ENCODE data around the gene NEU1. TPM values are rescaled to one million over a fixed set of nuclear protein-coding genes. Genes with fewer than 3 reads are reported as not detected.
"Not testable (repeated sequence)": the region's sequence is repeated elsewhere in the genome, so short reads cannot be mapped to it uniquely, and the experiment has no call there.

Gene NEU1
- total RNA-seq, 1 experiment from 2014 or later = 15.1 TPM

- H3K4me2 ChIP-seq (ENCODE audit: low read length) = peak overlapping the region; percentile 44
- no peaks in the 10 kb centered on the region for H3K9me2 ChIP-seq (ENCODE audit: insufficient read depth)
- H3K36me3 ChIP-seq (ENCODE audit: control insufficient read depth in 1 of 2, insufficient read depth in 2 of 2, low read length in 2 of 2) = no peaks in the 10 kb centered on the region
- H3K9me3 ChIP-seq (ENCODE audit: control insufficient read depth in 1 of 2, insufficient read depth in 1 of 2, low read depth in 1 of 2, low read length in 2 of 2) = no peaks in the 10 kb centered on the region
- ChIA-PET POLR2A (no interaction called here), RAD21 (ENCODE audit: low non-redundant PET in 1 of 2, low total read pairs in 2 of 2, uncharacterized antibody in 2 of 2, unreplicated experiment in 2 of 2) (interaction anchor here in 1 of 2 experiments (0.5 to 0.7 kb wide), 2 partner anchors 11 to 162 kb away, joined by 3 to 4 read pairs; no protein-coding TSS in a partner anchor), CTCF (interaction anchor here (0.9 kb wide), 1 partner anchor 44 kb away, joined by 3 read pairs; no protein-coding TSS in a partner anchor)
- TF ChIP-seq ZFX (IDR thresholded peaks at IDR 0.05) (no peak), REST (IDR thresholded peaks at IDR 0.05; ENCODE audit: low read depth) (no peak), EZH2phosphoT487 (IDR thresholded peaks at IDR 0.05; ENCODE audit: borderline replicate concordance) (no peak), RAD21 (IDR thresholded peaks at IDR 0.05; ENCODE audit: low read depth) (no peak), ZNF274 (IDR thresholded peaks at IDR 0.05; ENCODE audit: low read depth, low read length) (no peak), EGR1 (IDR thresholded peaks at IDR 0.05; ENCODE audit: low read depth) (no peak), CTCF (IDR thresholded peaks at IDR 0.05 in 2 of 3, conservative IDR thresholded peaks at IDR 0.05 in 1 of 3; ENCODE audit: borderline replicate concordance in 1 of 3, insufficient read depth in 1 of 3, low read depth in 2 of 3, low read length in 2 of 3) (no peak), SP1 (IDR thresholded peaks at IDR 0.05; ENCODE audit: low read depth) (no peak), ATF3 (IDR thresholded peaks at IDR 0.05) (no peak), SIN3A (IDR thresholded peaks at IDR 0.05; ENCODE audit: low read depth) (no peak), JUND (IDR thresholded peaks at IDR 0.05) (no peak), YY1 (IDR thresholded peaks at IDR 0.05; ENCODE audit: extremely low read depth, insufficient replicate concordance, low read depth, low read length) (no peak), EZH2 (IDR thresholded peaks at IDR 0.05) (no peak), FOSL1 (IDR thresholded peaks at IDR 0.05; ENCODE audit: low read depth) (no peak), CBX3 (IDR thresholded peaks at IDR 0.05; ENCODE audit: low read depth) (no peak)
- H3K27me3 ChIP-seq (ENCODE audit: insufficient read depth, low read length) = no peaks in the 10 kb centered on the region
- peaks cover 42 to 68% of the 10 kb centered on the region in 2 experiments for H3K4me1 ChIP-seq (ENCODE audit: control insufficient read depth in 1 of 2, insufficient read depth in 2 of 2, low read length in 2 of 2)
- DNase-seq (ENCODE audit: low read depth, low spot score) (no peak), ATAC-seq (no peak)
- H2AFZ ChIP-seq (ENCODE audit: low read depth, low read length, poor library complexity, severe bottlenecking) = peak overlapping the region; percentile 19
- no peak overlapping the region for H3K4me3 ChIP-seq (replicated peaks in 1 of 2; ENCODE audit: low read depth in 1 of 2, low read length in 2 of 2)
- no peaks in the 10 kb centered on the region for H4K20me1 ChIP-seq (ENCODE audit: insufficient read depth)
- intact Hi-C loops (cut with micrococcal nuclease) = no loop called here
- no TSS peak for BruUV-seq (replicated peaks)
- H3K27ac ChIP-seq (ENCODE audit: low read depth, low read length) = no peak overlapping the region
- H3K9ac ChIP-seq (ENCODE audit: low read length) = no peak overlapping the region
- H3K79me2 ChIP-seq (ENCODE audit: insufficient read depth, low read length) = no peaks in the 10 kb centered on the region
Measured at GRCh38 chr6:31908791-31909190, 46.2 kb upstream of the NEU1 start.

GRCh38 chr6:31908255-31908654 lies 45.6 kb upstream of the NEU1 start:
- CTCF ChIA-PET; POLR2A ChIA-PET; RAD21 ChIA-PET (ENCODE audit: low non-redundant PET in 1 of 2, low total read pairs in 2 of 2, uncharacterized antibody in 2 of 2, unreplicated experiment in 2 of 2): not testable (repeated sequence)

More at GRCh38 chr6:31908255-31908654, 45.6 kb upstream of the NEU1 start:
- H3K9ac ChIP-seq (ENCODE audit: low read length); ATAC-seq; H3K36me3 ChIP-seq (ENCODE audit: control insufficient read depth in 1 of 2, insufficient read depth in 2 of 2, low read length in 2 of 2); H3K27me3 ChIP-seq (ENCODE audit: insufficient read depth, low read length); H3K27ac ChIP-seq (ENCODE audit: low read depth, low read length); intact Hi-C loops (cut with micrococcal nuclease); H4K20me1 ChIP-seq (ENCODE audit: insufficient read depth); H3K79me2 ChIP-seq (ENCODE audit: insufficient read depth, low read length); H3K4me3 ChIP-seq (replicated peaks in 1 of 2; ENCODE audit: low read depth in 1 of 2, low read length in 2 of 2); BruUV-seq (replicated peaks); H3K9me3 ChIP-seq (ENCODE audit: control insufficient read depth in 1 of 2, insufficient read depth in 1 of 2, low read depth in 1 of 2, low read length in 2 of 2); H3K9me2 ChIP-seq (ENCODE audit: insufficient read depth); DNase-seq (ENCODE audit: low read depth, low spot score): not testable (repeated sequence)
- Histone ChIP-seq H3K4me2 (ENCODE audit: low read length) (peak overlapping the region; percentile 44), H3K4me1 (ENCODE audit: control insufficient read depth in 1 of 2, insufficient read depth in 2 of 2, low read length in 2 of 2) (peaks cover 42 to 66% of the 10 kb centered on the region in 2 experiments), H2AFZ (ENCODE audit: low read depth, low read length, poor library complexity, severe bottlenecking) (peak overlapping the region; percentile 19)

Measured in HCT116 (cell line).